GM04503 (cell line): ENCODE measurements around the gene TMCC2.
A peak's percentile ranks its signal among the peaks of the same experiment; 100 is the strongest.
"Not testable (repeated sequence)": the region's sequence is repeated elsewhere in the genome, so short reads cannot be mapped to it uniquely, and the experiment has no call there.

Experiments used
- DNase-seq: peaks from one replicate; pipeline ENCODE4 v3.0.0-alpha.2; 2012; ENCODE audit warnings: low read depth

TMCC2 gene

DNA sequence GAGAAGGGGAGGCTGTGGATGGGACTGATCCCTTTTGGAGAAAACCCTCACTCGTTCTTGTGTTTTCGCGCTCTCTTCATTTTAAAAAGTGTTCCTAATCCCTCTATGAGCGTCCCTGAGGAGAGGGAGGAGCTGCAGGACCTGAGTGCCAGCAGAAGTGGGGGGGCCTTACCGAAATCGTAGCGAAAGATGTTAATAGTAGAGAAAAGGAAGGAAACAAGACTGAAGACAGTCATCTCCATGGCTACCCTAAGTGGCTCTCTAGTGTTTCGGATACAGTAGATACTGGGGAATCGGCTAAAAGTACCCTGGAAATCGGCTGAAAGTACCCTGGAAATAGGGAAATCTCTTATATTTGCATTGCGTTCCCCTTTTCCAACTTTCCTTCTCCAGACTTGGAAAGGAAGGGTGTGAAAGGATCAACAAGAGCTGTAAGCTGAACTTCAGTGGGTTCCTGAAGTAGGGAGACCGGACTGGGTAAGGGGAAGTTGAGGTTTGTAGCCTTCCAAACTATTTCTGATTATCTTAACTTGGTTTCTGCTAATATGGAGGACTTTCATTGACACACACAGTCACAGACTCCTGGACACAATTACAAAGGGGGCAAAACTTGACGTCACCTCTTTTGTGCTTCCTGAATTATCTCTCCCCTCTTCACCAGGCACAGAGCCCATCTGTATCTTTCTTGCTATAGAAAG, 15.8 kb upstream of the TMCC2 start:
- no peak for DNase-seq

DNA sequence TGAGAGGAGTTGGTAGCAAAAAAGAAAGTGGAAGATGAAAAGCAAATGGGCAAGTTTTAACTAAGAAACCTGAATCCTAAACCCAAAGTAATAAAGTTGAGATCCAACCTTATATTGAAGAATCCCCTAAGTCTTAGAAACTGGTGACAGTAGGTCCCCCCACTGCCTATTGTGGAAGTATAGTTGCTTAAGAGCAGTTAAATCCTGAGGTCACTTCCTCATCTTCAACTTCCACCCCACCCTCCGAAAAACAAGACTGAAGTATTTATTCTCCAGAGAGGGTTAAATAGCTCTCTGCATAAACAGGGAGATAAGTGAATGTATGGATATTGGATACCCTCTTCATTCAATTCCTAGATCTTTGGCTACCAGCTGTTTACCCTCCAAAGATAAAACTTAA, 13.0 kb upstream of the TMCC2 start:
- no peak for DNase-seq

DNA sequence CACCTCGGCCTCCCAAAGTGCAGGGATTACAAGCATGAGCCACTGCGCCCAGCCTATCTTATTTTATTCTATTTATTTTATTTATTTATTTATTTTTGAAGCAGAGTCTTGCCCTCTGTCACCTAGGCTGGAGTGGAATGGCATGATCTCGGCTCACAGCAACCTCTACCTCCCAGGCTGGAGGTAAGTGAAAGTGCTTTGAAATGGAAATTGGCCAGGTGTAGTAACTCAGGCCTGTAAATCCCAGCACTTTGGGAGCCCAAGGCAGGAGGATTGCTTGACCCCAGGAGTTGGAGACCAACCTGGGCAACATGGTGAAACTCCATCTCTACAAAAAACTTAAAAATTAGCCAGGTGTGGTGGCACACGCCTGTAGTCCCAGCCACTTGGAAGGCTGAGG, 11.2 kb upstream of the TMCC2 start:
- no peak for DNase-seq

DNA sequence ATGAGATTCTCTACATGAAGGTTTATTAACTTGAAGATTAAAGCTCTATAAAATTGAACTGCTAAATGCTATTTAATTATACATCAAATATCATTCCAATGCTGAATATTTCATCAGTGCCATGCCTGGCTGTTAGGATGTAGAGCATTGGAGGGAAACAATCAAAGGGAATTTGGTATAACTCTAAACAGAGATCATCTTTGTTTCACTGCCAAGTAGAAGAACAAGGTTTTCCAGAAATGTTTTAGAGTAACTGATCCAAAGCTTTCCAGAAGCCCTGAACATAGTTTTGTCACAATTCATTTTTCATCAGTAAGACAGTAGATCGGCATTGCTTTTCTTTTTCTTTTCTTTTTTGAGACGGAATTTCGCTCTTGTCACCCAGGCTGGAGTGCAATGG, 10.3 kb upstream of the TMCC2 start:
- DNase-seq: no peak

DNA sequence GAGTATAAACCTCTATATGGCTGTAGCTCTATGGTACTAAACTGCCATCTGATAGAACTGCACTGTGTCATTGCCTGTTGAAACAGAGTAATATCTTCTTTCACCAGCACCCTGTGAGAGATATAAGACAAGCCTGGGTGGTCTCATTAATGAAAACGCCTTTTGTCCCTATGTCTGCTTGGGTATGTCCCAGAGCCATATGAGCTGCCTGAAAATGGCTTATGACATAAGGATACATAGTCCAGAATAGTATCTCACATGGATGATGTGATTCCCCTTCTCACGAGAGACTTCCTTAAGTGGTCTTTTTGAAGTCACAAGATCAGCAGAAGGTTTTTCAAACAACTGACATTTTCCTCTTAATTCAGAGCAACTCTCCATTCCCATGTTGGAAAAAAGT, 7.3 kb upstream of the TMCC2 start:
- DNase-seq: no peak

DNA sequence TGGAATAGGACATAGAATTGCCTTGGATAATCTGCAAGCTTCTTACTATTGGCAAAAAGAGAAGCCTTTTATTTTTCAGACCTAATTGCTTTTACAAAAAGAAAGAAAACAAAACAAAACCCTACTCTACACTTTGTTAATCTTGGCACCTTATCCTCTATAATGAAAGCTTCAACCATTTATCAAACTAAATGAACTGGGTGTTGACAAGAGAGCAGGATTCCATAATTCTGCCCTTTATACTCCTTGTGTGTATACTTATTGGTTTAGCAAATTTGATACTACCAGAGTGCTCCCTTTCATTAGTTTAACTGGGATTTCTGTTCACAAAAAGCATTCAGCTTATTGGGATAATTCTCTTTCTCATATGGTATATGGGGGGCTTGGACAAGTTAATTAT, 3.0 kb upstream of the TMCC2 start:
- no peak for DNase-seq

DNA sequence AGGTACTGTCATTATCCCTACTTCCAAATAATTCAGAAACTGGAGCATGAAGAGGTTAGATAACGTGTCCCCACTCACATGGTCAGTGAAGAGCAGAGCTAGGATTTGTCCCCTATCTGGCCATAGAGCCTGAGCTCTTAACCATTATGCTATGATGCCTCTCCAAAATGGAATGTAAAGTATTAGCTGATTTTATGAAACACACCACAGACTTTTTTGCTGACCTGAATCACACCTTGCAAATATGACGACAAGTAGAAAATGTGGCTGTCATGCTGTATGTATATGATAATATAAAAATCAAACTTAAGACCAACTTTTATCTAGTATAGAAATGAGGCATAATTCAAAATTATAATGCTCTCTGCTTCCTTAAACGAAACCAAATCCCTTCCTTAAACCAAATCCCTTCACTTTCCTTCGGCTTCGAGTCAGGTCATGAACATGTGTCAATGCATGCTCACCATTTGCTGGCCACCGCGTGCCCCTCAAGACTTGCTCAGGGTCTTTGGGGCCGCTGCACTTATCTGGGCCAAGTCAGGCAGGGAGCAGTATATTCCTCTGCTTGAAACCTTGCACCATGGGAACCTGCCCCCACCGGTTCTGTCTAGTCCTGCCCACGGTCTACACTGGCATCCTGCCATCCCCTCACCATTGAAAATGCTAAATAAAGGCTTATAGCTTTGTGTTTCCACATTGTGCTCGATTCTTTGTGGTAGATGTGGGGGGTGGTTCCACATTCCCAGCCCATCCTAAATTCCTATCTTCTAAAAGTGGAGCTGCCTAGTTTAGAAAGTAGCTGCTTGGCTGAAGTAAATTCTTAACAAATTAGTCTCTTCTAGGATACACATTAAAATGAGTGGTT, 1.6 kb upstream of the TMCC2 start:
- peak; percentile 56 for DNase-seq

DNA sequence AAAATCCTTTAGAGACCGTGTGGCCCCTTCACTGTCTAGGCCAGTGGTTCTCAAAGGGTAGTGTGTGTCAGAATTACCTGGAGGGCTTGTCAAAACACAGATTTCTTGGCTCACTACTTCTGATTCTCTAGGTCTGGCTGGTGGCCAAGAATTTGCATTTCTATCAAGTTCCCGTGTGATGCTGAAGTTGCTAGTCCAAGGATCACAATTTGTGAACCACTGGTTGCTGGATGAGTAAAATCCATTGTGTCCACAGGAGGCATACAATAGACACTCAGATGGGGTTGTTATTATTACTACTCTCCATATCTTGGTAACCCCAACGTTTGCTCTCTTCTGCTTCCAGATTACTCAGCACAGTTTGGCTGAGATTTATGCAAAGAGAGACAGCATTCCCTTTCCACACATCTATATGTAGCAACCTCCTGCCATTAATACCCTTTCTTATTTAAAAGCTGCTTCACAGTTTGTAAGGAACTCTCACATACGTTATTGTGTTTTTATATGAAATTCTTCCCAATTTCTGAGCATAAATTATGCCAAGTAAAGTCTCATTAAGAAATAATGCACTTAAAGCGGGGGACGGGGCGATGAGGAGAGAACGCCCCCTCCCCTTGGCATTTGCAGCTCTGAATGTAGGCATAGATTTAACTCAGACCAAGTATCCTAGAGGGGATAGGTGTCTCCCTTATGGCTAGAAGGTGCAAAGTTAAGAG, 720 bp upstream of the TMCC2 start:
- DNase-seq: no peak

DNA sequence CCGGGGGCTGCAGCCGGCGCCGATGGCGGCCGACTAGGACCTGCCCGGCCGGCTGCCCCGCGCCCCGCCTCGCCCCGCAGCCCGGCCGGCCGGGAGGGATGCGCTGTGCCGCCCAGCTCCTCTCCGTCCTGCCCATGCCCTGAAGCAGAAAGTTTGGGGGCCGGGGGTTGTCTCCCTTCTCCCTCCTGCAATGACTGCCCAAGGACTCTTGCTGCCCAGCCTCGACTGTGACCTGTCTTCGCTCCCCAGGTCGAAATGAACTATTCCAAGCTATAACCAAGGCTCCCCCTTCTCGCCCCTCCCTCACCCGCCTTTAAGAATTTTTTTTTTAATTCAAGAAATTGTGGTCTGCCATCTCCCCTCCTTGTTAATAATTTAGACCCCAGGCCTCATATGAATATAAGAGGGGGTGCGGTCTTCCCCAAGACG, 361 bp downstream of the TMCC2 start:
- DNase-seq: no peak

DNA sequence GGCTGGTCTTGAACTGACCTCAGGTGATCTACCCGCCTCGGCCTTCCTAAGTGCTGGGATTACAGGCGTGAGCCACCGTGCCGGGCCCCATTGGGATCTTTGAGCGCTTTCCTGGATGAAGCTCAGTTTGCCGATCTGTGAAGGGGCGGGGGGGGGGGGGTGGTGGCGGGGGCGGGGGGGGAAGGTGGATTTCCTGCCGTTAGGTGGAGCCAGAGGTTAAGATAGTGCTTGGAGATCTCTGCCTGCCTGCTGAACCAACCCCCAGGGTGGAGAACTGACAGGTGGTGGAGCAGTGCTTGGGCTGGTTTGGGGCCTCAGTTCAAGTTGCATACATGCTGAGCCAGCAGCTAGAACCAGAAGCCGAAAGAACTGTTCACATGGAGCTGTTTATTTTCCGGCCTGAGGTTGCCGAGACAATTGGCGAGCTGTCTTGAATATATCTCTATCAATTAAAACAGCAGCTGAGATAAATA, 1.7 kb downstream of the TMCC2 start:
- no peak for DNase-seq

DNA sequence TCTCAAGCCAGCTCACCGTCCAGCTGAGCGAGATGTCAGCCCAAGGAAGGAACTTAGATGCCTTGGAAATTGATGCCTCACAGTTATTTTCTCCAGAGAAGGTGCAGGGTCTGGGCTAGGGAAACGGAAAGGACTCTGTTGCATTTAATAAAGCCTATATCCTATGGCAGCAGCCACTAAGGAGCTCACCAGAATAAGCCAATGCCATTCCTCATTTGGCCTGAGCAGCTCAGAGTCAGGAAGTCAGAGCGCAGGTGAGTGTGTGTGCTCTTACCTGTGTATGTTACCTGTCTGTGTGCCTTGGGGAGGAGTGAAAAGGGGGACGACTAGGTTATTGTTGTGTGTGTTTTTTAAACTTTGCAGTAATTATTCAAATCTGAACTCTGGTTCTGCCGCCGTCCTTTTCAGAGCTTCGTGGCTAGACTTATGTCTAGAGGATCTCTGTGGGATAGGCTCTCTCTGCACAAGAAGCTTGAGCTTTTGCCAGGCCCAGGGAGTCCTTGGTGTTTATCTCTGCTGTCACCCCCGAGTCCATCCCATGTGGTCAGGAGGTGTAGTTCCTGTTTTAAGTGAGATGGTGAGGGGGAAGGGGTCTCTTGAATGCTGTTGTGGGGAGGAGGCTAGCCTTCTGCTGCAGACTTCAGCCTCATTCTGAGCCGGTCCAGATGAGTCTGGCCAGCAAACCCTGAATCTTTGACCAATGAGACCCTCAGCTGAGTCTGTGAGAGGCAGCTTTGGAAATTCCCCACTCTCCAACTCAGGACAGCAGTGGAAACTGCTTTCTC, 2.4 kb downstream of the TMCC2 start:
- no peak for DNase-seq

DNA sequence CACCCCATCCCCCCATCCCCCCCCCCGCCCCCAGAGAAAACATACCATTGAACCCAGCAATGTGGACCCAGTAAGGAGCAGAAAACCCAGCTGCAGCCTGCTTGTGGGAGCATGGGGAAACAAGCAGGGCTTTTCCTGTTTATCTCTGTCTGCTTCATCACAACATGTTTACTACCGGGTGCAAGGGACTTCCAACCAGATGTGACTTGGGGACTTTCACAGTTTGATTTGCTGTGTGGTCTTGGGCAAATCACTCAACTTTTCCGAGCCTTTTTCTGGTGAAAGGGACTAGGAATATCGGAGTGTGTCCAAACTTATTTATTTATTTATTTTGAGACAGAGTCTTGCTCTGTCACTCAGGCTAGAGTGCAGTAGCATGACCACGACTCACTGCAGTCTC, 3.2 kb downstream of the TMCC2 start:
- no peak for DNase-seq

DNA sequence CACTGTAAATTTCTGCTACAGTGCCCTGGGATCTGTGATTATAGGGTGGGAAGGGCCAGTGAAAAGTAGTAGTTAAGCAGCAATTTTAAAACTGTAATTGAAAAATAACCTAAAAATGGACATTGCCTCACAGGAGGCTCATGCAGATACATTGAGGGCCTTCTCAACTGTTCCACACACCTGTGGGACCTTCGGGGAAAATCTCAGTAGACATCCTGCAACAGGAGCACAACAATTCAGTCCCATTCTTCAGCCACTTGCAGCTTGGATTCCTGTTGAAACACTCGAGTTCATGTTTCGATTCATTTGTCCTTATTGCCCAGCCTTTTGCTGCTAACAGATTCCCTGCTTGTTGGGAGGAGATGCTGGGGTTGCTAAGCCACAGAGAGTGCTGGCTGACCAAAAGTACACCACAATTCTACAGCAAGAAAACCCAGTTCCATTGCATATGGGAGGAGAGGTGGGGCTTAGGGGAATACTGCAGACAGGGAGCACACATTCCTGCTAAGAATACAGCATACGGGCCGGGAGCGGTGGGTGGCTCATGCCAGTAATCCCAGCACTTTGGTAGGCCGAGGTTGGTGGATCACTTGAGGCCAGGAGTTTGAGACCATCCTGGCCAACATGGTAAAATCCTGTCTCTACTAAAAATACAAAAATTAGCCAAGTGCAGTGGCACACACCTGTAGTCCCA, 4.5 kb downstream of the TMCC2 start:
- DNase-seq: no peak

DNA sequence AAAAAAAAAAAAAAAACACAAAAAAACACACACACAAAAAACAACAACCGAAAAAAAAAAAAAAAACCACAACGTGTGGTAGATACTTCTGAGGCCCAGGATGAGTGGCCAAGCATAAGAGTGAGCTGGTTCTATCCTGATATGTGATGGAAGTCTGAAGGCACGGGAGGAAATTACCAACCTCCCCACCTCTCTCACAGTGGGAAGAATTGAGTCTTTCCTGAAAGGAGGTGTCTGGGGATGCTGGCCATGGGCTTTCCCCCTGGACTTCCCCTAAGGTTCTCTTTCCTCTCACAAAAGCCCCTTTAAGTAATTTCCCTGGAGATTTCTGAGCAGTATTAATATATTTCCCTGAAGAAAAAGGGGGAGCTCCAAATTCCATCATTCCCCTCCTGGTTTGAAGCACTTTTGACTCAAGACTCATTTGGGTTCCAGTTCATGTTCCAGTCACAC, 5.2 kb downstream of the TMCC2 start:
- DNase-seq: no peak

DNA sequence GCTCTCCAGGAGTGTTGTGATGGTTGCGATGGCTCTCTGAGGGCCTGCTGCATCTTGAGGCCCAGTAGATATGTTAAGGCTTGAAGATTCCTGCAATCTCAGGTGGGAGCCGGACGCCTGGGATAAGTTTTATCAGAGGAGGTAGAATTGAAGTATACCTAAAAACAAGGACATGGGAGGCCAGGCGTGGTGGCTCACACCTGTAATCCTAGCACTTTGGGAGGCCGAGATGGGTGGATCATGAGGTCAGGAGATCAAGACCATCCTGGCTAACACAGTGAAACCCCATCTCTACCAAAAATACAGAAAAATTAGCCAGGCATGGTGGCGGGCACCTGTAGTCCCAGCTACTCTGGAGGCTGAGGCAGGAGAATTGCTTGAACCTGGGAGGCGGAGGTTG, 6.2 kb downstream of the TMCC2 start:
- DNase-seq: not testable (repeated sequence)

DNA sequence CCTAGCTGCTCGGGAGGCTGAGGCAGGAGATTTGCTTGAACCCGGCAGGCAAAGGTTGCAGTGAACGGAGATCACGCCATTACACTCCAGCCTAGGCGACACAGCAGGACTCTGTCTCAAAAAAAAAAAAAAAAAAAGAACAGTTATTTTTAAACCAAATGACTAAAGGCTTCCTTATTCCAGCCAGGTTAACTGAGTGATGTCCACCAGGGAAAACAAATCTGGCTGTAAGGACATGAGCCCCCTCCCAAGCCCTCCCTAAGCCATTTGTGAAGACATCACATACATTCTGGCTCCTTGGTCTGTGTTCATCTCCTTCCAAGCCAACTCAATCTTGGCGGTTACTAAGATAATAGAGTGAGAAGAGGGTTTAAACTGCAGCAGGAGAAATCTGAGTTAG, 8.2 kb downstream of the TMCC2 start:
- DNase-seq: no peak

DNA sequence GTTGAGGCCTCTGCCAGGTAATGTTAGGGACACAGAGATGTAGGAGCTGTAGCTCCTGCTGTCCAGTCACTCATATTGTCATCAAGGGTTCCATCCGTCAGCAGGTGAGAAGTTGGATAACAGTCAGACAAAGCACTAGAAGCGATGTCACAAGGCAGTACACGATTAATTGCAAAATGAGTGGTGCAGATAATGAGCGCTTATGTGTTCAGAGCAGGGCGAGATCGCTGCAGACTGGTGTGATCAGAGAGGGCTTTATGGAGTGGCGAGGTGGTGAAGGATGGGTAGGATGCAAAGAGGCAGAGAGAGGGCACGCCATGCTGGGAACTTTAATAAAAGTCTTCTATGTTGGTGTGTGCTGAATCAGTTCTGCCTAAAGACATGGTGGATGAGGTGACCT, 8.8 kb downstream of the TMCC2 start:
- no peak for DNase-seq

DNA sequence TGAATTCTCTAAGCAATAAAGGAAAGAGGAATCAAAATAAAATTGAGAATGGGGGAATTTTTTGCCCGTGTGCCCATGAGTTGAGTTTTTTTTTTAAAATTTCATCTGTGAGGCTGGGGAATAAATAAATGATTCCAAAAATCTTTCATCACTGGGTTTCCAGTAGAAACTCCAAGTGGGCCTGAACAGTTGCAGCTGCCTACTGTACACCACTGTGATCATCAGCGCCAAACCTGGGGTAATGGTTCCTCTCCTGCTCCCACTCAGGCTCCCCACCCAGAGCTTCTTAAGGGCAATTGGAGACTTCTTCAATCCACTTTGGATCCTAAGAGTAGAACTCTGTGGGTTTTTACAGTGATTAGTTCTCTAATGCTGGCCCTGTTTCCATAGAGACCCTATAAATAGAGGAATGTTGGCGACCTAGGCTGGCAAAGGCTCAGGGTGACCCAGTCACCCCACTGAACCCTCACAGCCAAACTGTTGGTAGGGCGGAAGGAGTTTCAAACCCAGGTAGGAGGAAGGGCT, 9.3 kb downstream of the TMCC2 start:
- no peak for DNase-seq

DNA sequence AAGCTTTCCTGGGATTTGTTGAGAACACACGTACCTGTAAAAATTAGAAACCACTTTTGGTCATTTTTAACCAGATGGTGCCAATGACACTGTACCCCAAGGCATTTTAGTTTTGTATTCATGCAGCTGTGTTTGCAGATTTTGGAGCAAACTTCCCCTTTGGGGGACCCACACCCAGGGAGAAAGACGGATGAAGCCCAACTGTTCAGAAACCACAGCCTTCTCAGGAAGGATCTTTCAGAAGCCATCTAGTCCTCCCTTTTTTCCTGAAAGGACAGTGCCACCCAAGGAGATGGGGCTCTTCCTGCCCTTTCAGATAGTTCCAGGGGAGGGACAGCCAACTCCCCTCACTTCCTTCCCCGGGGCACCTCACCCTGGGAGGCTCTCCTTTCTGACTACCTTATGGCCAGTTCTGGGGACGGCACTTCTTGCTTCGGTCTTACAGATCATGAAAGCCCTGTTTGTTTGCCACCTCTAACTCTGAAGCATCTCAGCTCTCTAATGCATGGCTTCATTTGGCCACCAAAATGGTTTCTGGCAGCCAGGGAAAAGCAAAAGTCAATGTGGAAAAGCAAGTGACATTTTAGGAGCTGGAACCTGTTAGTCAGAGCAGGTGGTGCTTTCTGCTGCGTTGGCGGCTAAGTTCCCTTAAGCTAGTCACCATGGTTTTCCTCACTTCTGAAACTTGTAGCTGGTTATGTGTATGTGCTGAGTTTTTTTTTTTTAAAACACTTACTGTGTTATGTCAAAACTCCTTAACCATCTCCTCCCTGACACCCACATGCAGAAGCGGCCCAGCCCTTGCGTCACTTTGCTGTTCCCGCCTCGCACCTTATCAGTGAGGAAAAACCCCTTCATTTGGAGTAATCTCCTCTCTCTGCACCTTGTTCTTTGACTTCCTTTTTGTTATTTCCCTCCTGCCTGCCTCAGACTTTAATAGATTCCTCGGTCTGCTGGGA, 10.1 kb downstream of the TMCC2 start:
- no peak for DNase-seq

DNA sequence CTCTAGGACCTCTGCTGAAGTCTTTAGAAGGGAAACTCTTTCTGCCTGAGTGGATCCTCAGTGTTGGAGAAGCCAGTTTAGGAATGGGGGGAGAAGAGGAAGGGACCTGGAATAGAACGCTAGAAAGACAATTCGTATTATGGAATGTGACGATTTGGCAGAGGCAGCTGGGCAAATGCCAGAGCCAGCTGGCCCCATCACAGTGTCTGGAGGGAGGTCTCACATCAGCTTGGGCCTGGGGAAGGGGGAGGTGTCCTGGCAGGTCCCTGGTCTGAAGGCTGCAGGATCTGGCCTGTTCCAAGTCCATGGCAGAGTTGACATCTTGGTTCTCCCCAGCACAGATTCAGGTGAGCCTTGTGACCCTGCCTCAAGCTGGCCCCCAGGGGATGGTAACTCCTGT, 11.3 kb downstream of the TMCC2 start:
- no peak for DNase-seq
